Cardiac fibroblast (primary cell): ENCODE measurements around the gene LSR.

Experiments
- DNase-seq, 2 donors: peaks; one replicate each; pipeline versions ENCODE4 v3.0.0 to v3.0.0-alpha.2; 2010; ENCODE audit warnings: low read depth in 2 of 2
- H3K4me3 ChIP-seq, 2 donors: replicated peaks in 1 of 2; 1 replicate in 1 of 2; 2 replicates in 1 of 2; pipeline ENCODE4 v1.5.1; 2011; ENCODE audit warnings: low read depth in 2 of 2, low read length in 2 of 2, mild to moderate bottlenecking in 2 of 2, moderate library complexity in 1 of 2
- CTCF ChIP-seq: IDR thresholded peaks from one replicate; pipeline ENCODE4 v1.5.1; 2011; ENCODE audit warnings: low read depth, mild to moderate bottlenecking, low read length, inconsistent platforms

LSR gene

GRCh38 chr19:35206855-35207254, 41.9 kb upstream of the LSR start:
- TF ChIP-seq CTCF: no peak
- no peak overlapping the region for H3K4me3 ChIP-seq
- DNase-seq: no peak

- H3K4me3 ChIP-seq: no peak overlapping the region
- DNase-seq: no peak
- no peak for TF ChIP-seq CTCF
These were observed 41.4 kb upstream of the LSR start for GRCh38 chr19:35207391-35207871.

- no peak for DNase-seq
- no peak for TF ChIP-seq CTCF
- no peak overlapping the region for H3K4me3 ChIP-seq
These were observed 40.7 kb upstream of the LSR start for GRCh38 chr19:35208121-35208520.

DNA sequence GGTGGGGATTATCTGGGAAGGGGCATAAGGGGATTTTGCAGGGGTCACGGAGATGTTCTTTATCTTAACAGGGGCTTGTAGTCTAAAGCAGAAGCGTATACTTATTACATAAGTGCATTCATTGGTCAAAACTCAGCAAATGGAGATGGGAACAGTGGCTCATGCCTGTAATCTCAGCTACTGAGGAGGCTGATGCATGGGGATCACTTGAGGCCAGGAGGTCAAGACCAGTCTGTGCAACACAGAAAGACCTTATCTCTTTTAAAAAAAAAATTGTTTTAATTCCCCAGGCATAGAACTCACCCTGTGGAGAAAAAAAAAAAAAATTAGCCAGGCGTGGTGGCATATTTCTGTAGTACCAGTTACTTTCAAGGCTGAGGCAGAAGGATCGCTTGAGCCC, 39.2 kb upstream of the LSR start:
- H3K4me3 ChIP-seq: no peak overlapping the region
- TF ChIP-seq CTCF: no peak
- no peak for DNase-seq

- no peak overlapping the region for H3K4me3 ChIP-seq
- TF ChIP-seq CTCF: no peak
- no peak for DNase-seq
These were observed 37.1 kb upstream of the LSR start for GRCh38 chr19:35211545-35212230.

GRCh38 chr19:35212241-35212640, 36.6 kb upstream of the LSR start:
- no peak for DNase-seq
- H3K4me3 ChIP-seq: no peak overlapping the region
- TF ChIP-seq CTCF: no peak
